NCI-H2196 (cell line): ENCODE results near the gene DPP6.
"Not testable (repeated sequence)": the region's sequence is repeated elsewhere in the genome, so short reads cannot be mapped to it uniquely, and the experiment has no call there.

ENCODE experiments used
- DNase-seq: peaks from one replicate; lab custom pipeline; 2025; ENCODE audit not compliant: unreplicated experiment; lab: John Stamatoyannopoulos, UW

Gene DPP6

GRCh38 chr7:154146707-154147038 lies 94.5 kb downstream of the DPP6 start:
- not testable (repeated sequence) for DNase-seq

- DNase-seq, result not testable (repeated sequence)
Measured at GRCh38 chr7:154148791-154149516, 96.8 kb downstream of the DPP6 start.

DNA sequence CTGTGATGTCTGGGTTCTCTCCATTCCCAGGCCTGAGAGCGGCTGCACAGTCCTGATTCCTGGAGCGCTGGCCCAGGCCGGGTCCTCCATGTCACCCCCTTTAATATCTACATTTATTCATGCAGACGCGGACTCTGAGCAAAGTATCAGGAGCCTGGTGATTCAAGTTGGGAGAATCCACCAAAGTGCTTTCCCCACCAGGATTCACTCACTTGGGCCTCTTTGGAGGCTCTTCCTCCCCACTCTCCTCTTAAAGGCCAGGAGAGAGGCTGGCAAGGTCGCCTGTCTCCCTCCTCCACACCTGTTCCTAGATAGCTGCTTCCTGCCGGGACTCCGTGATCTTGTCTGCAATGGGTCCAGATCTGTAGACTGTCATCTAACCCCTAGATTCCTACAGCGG lies 98.5 kb downstream of the DPP6 start:
- not testable (repeated sequence) for DNase-seq

DNA sequence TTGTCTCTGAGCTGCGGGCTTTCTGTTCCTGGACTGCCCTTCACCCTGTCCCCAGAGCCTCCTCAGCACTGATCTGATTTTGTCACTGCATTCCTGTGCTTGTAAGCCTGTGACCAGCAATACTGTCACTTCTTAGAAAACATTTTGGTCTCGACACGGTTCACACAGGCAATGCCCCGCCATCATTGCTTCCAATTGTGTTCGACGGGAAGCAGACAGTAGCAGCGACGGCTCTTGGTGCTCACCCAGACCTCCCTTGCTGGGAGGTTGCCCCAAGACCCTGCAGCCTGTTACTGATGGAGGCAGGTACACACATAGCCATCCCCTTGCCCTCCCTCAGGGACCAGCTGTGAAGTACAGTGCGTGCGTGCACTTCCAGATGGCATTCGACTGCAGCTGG lies 99.1 kb downstream of the DPP6 start:
- not testable (repeated sequence) for DNase-seq

- DNase-seq, result not testable (repeated sequence)
Measured at GRCh38 chr7:154155928-154156327, 103.7 kb downstream of the DPP6 start.

DNA sequence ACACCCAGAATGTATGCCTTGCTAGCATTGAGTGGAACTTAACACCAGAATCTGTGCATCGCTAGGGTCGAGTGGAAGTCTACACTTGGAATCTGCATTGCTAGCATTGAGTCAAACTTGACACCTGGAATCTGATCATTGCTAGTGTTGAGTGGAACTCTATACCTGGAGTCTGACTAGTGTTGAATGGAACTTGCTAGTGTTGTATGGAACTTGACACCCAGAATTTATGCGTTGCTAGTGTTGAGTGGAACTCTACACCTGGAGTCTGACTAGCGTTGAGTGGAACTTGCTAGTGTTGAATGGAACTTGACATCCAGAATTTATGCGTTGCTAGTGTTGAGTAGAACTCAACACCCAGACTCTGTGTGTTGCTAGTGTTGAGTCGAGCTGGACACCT lies 110.7 kb downstream of the DPP6 start:
- not testable (repeated sequence) for DNase-seq

DNA sequence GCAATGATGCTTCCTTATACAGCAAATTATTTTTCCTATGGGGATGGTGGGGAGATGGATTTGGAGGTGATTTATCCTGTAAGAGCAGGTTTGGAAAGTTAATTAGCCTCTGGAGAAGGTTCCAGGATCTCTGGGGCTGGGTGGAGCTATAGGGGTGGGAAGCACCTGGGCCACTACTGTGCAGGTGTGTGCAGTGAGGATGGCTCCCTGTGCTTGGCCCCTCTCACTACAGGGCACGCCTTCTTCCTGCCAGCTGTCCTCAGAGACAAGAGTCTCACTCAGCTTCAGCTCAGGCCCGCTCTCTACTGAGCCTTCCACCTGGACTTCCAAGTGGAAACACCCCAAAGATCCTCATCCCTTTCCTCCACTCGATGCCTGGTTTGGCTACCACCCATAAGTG lies 111.4 kb downstream of the DPP6 start:
- not testable (repeated sequence) for DNase-seq

DNA sequence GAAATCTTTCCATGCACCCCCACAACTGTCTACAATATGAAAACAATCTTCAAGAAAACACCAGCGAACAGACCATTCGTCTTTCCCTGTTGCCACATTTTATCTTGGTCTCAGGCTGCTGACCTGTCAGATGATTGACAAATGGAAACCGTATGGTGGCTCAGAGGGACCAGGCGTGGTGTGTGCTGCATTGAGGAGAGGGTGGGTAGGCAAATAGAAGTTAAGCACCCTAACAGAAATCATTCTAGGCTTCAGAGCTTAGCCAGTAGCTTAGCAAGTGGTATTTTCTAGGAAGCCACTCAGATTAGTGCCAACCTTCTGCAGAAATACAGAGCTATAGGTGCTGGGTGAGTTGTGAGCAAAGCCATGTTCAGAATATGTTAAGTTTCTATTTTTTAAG lies 114.9 kb downstream of the DPP6 start:
- DNase-seq, result no peak

DNA sequence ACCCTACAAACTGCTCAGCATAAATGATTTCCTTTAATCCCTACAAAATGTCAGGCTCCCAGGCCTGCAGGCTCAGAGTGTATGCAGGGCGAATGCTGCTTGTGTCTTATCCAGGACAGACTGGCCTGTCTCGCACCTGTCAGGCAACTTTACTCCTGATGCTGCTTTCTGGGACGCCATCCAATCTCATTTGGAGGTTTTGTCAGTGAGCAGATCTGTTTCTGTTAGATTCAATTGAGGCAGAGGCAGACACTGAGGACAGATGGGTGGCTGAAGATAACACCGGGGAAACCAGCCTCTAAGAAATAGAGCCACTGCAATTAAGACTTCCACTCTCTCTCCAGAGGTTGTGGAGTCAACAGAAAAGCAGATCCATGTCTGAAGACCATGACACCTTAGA lies 115.6 kb downstream of the DPP6 start:
- no peak for DNase-seq

DNA sequence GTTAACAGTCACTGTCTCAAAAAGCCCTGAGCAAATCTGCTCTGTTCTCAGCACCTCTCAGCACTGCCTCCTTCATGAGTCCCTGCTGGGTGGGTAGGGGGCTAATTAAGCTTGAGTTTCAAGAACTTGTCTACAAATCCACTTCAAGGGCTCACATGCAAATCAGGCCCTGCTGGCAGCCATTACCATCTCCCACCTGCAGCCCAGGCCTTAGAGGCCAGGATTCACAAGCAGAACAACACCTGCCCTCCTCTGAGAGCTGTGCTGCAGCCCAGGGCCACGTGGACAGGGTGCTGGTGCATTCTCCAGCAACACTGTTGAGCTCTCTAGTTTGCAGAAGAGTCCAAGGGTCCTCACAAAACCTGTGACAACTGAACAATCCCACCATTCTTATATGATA lies 119.2 kb downstream of the DPP6 start:
- no peak for DNase-seq

DNA sequence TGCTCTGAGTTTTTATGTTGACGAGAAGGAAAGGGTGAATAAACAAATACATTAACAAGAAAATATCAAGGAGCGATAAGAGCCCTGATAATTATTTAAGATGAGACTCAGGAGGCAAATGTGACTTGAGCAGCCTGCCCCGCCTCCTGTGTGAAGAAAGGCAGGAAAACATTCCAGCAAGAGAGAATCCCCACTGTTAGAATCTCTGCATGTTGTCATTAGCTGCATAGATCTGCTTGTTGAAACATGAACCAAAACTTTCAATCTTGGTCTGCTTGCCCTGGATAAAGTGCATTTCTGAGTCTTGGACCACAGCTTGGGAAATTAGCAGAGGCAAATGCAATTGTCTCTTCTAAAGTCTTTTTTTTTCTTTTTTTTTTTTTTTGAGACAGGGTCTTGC lies 120.0 kb downstream of the DPP6 start:
- no peak for DNase-seq

DNA sequence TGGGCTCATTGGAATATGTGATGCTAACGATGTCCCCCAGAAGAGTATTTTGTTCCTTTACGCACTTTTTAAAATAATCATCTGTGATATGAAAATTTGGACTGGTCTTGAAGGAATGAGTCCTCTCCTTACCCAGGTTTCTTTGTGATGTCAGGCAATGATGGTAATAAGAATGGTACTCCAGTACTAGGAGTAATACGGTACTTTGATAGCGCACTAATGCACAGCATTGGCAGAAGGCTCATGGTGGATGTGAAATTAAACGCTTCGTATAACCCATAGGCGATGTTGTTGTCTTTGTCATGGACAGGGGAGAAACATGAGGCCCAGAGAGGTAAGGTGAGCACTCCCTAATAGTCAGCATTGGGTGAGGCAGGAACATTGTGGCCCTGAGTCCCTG lies 125.4 kb downstream of the DPP6 start:
- no peak for DNase-seq

GRCh38 chr7:154178895-154179294 lies 126.7 kb downstream of the DPP6 start:
- DNase-seq, result no peak

DNA sequence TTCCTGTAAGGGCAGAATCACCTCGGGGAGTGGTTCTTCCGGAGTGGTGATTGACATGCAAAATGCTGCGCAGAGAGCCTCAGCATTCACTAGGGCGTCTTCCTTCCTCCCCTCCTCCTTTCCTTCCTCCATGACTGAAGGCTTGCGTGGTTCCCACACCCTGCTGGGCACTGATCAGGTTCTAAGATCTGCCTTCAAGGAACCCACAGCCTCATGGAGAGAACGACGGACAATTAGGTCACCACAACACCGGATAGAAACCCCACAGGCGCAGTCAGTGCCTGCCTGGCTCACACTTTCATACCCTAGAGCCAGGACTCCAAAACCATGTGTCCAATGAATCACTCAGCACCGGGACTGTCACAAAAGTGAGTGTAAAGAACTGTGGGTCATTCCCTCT lies 131.3 kb downstream of the DPP6 start:
- no peak for DNase-seq

GRCh38 chr7:154183946-154184345 lies 131.7 kb downstream of the DPP6 start:
- DNase-seq, result no peak

DNA sequence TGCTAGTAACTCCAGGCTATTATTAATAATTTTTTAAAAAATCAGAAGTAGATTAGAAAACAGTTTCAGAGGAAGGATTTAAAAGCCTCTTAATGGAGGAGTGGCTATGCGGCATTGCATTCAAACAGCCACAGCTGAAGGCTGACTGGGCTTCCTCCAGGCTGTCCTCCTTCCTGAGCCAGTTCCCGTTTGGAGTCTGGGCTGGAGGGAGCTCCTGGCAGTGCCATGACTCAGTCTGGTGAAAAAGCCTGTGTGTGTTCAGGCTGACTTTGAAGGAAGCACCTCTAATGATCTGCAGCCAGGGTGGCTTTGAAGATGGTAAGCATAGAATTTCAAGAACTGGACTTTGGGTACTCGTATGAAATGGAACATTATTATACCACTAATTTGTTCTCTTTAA lies 134.6 kb downstream of the DPP6 start:
- DNase-seq, result no peak

GRCh38 chr7:154188330-154188729 lies 136.1 kb downstream of the DPP6 start:
- DNase-seq, result no peak

- no peak for DNase-seq
Measured at GRCh38 chr7:154195266-154195665, 143.1 kb downstream of the DPP6 start.

DNA sequence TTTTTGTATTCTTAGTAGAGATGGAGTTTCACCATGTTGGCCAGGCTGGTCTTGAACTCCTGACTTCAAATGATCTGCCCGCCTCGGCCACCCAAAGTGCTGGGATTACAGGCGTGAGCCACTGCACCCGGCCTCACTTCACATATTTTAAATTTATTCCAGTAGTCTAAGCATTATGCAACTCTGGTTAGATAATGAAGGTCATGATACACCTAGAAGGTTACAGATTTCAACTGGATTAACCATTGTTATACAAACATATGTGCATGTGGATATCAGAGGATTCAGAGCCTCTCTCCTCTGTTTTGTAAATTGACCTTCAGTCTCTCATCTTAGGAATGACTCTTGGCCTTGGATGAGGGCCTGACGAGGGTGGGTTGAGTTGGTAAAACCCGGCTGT lies 146.3 kb downstream of the DPP6 start:
- no peak for DNase-seq

DNA sequence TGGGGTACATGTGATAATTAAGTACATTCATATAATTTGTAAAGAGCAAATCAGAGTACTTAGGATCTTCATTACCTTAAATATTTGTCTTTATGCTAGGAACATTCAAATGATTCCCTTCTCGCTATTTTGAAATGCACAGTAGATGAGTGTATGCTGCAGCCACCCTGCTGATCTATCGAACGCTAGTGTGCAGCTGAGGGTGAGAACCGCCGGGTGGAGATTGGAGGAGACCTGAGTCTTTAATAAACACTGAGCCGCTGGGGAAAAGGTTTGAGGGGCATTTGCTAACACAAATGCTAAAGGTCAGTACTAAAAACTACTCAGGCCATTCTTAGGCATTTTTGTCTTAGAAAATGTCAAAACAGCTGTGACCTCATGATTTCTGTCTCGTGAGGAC lies 148.0 kb downstream of the DPP6 start:
- no peak for DNase-seq

DNA sequence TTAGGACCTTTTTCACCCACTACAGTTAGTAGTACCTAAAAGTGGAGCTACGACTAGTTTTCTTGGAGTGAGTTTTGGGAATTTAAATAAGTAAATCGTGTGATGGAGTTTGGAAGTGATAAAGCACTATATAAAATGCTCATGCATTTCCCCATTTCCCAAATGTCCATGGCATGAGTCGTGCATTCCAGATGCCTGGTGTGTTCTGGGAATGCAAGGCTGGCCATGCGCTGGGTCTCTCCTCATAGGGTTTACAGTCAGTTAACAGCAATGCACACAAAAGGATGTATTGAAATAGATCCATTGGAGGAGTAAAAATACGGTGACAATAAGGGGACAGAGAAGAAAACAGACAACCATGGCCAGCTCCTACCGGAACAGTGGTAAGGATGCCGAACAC lies 149.8 kb downstream of the DPP6 start:
- no peak for DNase-seq

- no peak for DNase-seq
Measured at GRCh38 chr7:154204046-154204445, 151.8 kb downstream of the DPP6 start.

DNA sequence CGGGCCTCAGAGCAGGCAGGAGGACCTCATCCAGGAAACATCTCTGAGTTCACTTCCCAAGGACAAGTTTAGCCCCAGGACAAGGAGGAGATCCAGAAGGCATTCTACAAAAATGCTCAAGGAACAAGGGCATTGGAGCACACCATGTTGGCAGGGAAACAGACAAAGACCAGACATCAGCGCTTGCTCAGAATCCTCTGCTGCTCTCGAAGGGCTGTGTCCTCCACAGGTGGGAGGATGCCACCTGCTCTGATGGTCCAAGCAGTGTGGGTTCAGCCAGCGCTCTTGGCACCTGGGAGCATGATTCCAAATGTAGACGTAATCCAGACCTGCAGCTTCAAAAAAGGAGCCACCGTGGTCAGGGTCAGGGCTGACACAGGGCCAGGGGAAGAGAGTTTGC lies 160.7 kb downstream of the DPP6 start:
- no peak for DNase-seq
